GM19043 (cell line): ENCODE results near the gene C2orf72.
"Not testable (repeated sequence)": the region's sequence is repeated elsewhere in the genome, so short reads cannot be mapped to it uniquely, and the experiment has no call there.

Source experiments
- ATAC-seq: cut with Tn5 transposase; IDR thresholded peaks from one replicate; pipeline ENCODE4 v1.9.1; 2021; ENCODE audit warnings: low read depth; ENCODE audit not compliant: unreplicated experiment

The C2orf72 gene

GRCh38 chr2:231063347-231063746 is 26.0 kb downstream of the C2orf72 start:
- no peak for ATAC-seq

GRCh38 chr2:231065966-231066365 is 28.6 kb downstream of the C2orf72 start:
- ATAC-seq: no peak

GRCh38 chr2:231067531-231067930 is 30.2 kb downstream of the C2orf72 start:
- ATAC-seq: not testable (repeated sequence)

GRCh38 chr2:231068525-231069222 is 31.4 kb downstream of the C2orf72 start:
- no peak for ATAC-seq

- ATAC-seq: no peak
Observed at GRCh38 chr2:231069379-231070054, 32.2 kb downstream of the C2orf72 start.

- no peak for ATAC-seq
Observed at GRCh38 chr2:231084565-231084964, 47.2 kb downstream of the C2orf72 start.

GRCh38 chr2:231088754-231089153 is 51.4 kb downstream of the C2orf72 start:
- ATAC-seq: no peak

- no peak for ATAC-seq
Observed at GRCh38 chr2:231093933-231094332, 56.6 kb downstream of the C2orf72 start.

- ATAC-seq: no peak
Observed at GRCh38 chr2:231094736-231095346, 57.5 kb downstream of the C2orf72 start.
